GM23338 (cell line): ENCODE measurements around the gene SPINT1. TPM values are rescaled to one million over a fixed set of nuclear protein-coding genes. Genes with fewer than 3 reads are reported as not detected.

Experiments used
- ATAC-seq: fragments of 200-7000 bp; cut with Tn5 transposase; 3 replicates; pipeline ENCODE4 v1.9.1; 2020
- DNase-seq: peaks from one replicate; pipeline ENCODE4 v3.0.0-alpha.2; 2015; ENCODE audit warnings: low spot score
- H2AFZ ChIP-seq: fragments of 200-600 bp; sonication (generic); 2 replicates; pipeline ENCODE4 v1.8.0; 2016; ENCODE audit warnings: antibody characterized with exemption, mild to moderate bottlenecking, moderate library complexity
- H3F3A ChIP-seq: fragments of 200-600 bp; sonication (generic); replicated peaks from 2 replicates; pipeline ENCODE4 v1.8.0; 2017; ENCODE audit warnings: antibody characterized with exemption, mixed run types, low read depth
- H3K27ac ChIP-seq: fragments of 200-600 bp; sonication (generic); 2 replicates; pipeline ENCODE4 v1.6.1; 2016; ENCODE audit warnings: low read depth
- H3K27me3 ChIP-seq: fragments of 200-600 bp; sonication (generic); 2 replicates; pipeline ENCODE4 v1.8.0; 2016; ENCODE audit warnings: mild to moderate bottlenecking, mixed run types, moderate library complexity; ENCODE audit not compliant: insufficient read depth
- H3K36me3 ChIP-seq: fragments of 200-600 bp; sonication (generic); 2 replicates; pipeline ENCODE4 v1.8.0; 2016; ENCODE audit warnings: mild to moderate bottlenecking; ENCODE audit not compliant: insufficient read depth
- H3K4me1 ChIP-seq: fragments of 200-600 bp; sonication (generic); 2 replicates; pipeline ENCODE4 v1.8.0; 2016; ENCODE audit warnings: mild to moderate bottlenecking, moderate library complexity; ENCODE audit not compliant: insufficient read depth
- H3K4me2 ChIP-seq: fragments of 200-600 bp; sonication (generic); 2 replicates; pipeline ENCODE4 v1.7.1; 2017; ENCODE audit warnings: mixed run types
- H3K4me3 ChIP-seq: fragments of 200-600 bp; sonication (generic); 2 replicates; pipeline ENCODE4 v1.6.1; 2016; ENCODE audit warnings: mixed run types
- H3K79me2 ChIP-seq: fragments of 200-600 bp; sonication (generic); replicated peaks from 2 replicates; pipeline ENCODE4 v1.8.0; 2017; ENCODE audit warnings: mild to moderate bottlenecking; ENCODE audit not compliant: insufficient read depth
- H3K9me2 ChIP-seq: fragments of 200-600 bp; sonication (generic); 2 replicates; pipeline ENCODE4 v1.8.0; 2017; ENCODE audit not compliant: insufficient read depth
- H4K20me1 ChIP-seq: fragments of 200-600 bp; sonication (generic); replicated peaks from 2 replicates; pipeline ENCODE4 v1.8.0; 2017; ENCODE audit warnings: mild to moderate bottlenecking; ENCODE audit not compliant: insufficient read depth
- H3K27ac Mint-ChIP-seq: 2 replicates; pipeline ENCODE4 v1.8.0; 2020; ENCODE audit warnings: inconsistent platforms, mild to moderate bottlenecking, moderate library complexity, mixed read lengths
- H3K27me3 Mint-ChIP-seq: 3 replicates; pipeline ENCODE4 v1.8.0; 2022; ENCODE audit warnings: low read depth, mild to moderate bottlenecking, moderate library complexity, mixed read lengths, inconsistent platforms; ENCODE audit not compliant: insufficient read depth, poor library complexity
- H3K36me3 Mint-ChIP-seq: 3 replicates; pipeline ENCODE4 v1.8.0; 2021; ENCODE audit warnings: low read depth, mild to moderate bottlenecking, inconsistent platforms, moderate library complexity, mixed read lengths
- H3K4me1 Mint-ChIP-seq: 3 replicates; pipeline ENCODE4 v1.8.0; 2020; ENCODE audit warnings: mild to moderate bottlenecking, inconsistent platforms, mixed read lengths
- H3K4me3 Mint-ChIP-seq: 3 replicates; pipeline ENCODE4 v1.8.0; 2021; ENCODE audit warnings: moderate library complexity, mild to moderate bottlenecking, inconsistent platforms, mixed read lengths
- H3K9me3 Mint-ChIP-seq: 3 replicates; pipeline ENCODE4 v1.8.0; 2020; ENCODE audit warnings: moderate library complexity, mild to moderate bottlenecking, inconsistent platforms, mixed read lengths
- CREB1 ChIP-seq: fragments of 250-450 bp; sonication (Bioruptor Pico); IDR thresholded peaks from 2 replicates; pipeline ENCODE4 v1.5.0; 2020; ENCODE audit warnings: low read depth, mild to moderate bottlenecking, moderate library complexity
- CTCF ChIP-seq, 2 experiments: fragments of 200-600 bp in 1 of 2; sonication (generic) in 1 of 2; conservative IDR thresholded peaks; 2 replicates each; pipeline versions ENCODE4 v1.5.1 to v1.6.1; 2016 to 2017; ENCODE audit warnings: antibody characterized with exemption in 2 of 2, low read depth in 2 of 2, mild to moderate bottlenecking in 2 of 2, moderate library complexity in 1 of 2
- ETS1 ChIP-seq: IDR thresholded peaks from 2 replicates; pipeline ENCODE4 v1.6.1; 2016; ENCODE audit warnings: antibody characterized with exemption
- EZH2 ChIP-seq: fragments of 200-600 bp; sonication (generic); IDR thresholded peaks from one replicate; pipeline ENCODE4 v1.8.0; 2017; ENCODE audit warnings: antibody characterized with exemption, mild to moderate bottlenecking, low read depth; ENCODE audit not compliant: unreplicated experiment
- EZH2phosphoT487 ChIP-seq: fragments of 200-600 bp; sonication (generic); IDR thresholded peaks from one replicate; pipeline ENCODE4 v1.8.1; 2018; ENCODE audit warnings: antibody characterized with exemption; ENCODE audit not compliant: unreplicated experiment
- JUNB ChIP-seq: IDR thresholded peaks from one replicate; pipeline ENCODE4 v1.6.1; 2016; ENCODE audit warnings: antibody characterized with exemption; ENCODE audit not compliant: unreplicated experiment
- NANOG ChIP-seq: IDR thresholded peaks from 2 replicates; pipeline ENCODE4 v1.6.1; 2016; ENCODE audit warnings: antibody characterized with exemption, borderline replicate concordance
- POLR2AphosphoS5 ChIP-seq: IDR thresholded peaks from 2 replicates; pipeline ENCODE4 v1.6.1; 2016; ENCODE audit warnings: antibody characterized with exemption, low read depth
- REST ChIP-seq: IDR thresholded peaks from one replicate; pipeline ENCODE4 v1.6.1; 2018; ENCODE audit warnings: antibody characterized with exemption; ENCODE audit not compliant: unreplicated experiment
- STAT1 ChIP-seq: IDR thresholded peaks from one replicate; pipeline ENCODE4 v1.6.1; 2016; ENCODE audit warnings: antibody characterized with exemption; ENCODE audit not compliant: unreplicated experiment
- ZNF114 ChIP-seq: fragments of 250-450 bp; sonication (Bioruptor Pico); IDR thresholded peaks from 2 replicates; pipeline ENCODE4 v1.5.0; 2020; ENCODE audit warnings: mild to moderate bottlenecking, moderate library complexity
- ZNF331 ChIP-seq: fragments of 250-450 bp; sonication (Bioruptor Pico); IDR thresholded peaks from 2 replicates; pipeline ENCODE4 v1.5.0; 2020; ENCODE audit warnings: low read depth, mild to moderate bottlenecking, moderate library complexity
- polyA plus RNA-seq: library from polyadenylated mRNA; unstranded; fragments of >200 nt; fragmentation: Nextera tagmentation; extraction: Ambion mirVana; gene quantifications from 2 replicates; pipeline ENCODE4 v1.2.1, GENCODE V29; 2016
- total RNA-seq: library from RNA; depleted of rRNA; stranded (reverse); fragments of >200 nt; shearing (Covaris generic); gene quantifications from 2 replicates; pipeline ENCODE4 v1.2.3, GENCODE V29; 2014

Gene SPINT1
- total and polyA plus RNA-seq, 2 experiments from 2014 or later: 41.3 to 253 TPM

- Mint-ChIP-seq H3K27ac (no peak overlapping the region), H3K4me1 (peaks cover 27% of the 10 kb centered on the region)
Measured at GRCh38 chr15:40841741-40842140, 2.1 kb upstream of the SPINT1 start.

More at GRCh38 chr15:40841741-40842140, 2.1 kb upstream of the SPINT1 start:
- Mint-ChIP-seq H3K4me3 (no peak overlapping the region), H3K36me3 (peaks cover 20% of the 10 kb centered on the region), H3K9me3 (0 out of 3 replicates have a peak, but pooled peaks cover 3% of the 10 kb centered on the region), H3K27me3 (peaks cover 14% of the 10 kb centered on the region)
- no peak for TF ChIP-seq ZNF331 (CRISPR knock-in tag)
- TF ChIP-seq CTCF (conservative IDR thresholded peaks at IDR 0.05; ENCODE audit: low read depth in 2 of 2): no peak
- TF ChIP-seq NANOG: no peak
- no peak for TF ChIP-seq JUNB
- TF ChIP-seq EZH2phosphoT487: no peak
- TF ChIP-seq STAT1: no peak
- TF ChIP-seq POLR2AphosphoS5: no peak
- TF ChIP-seq ZNF114 (CRISPR knock-in tag): no peak
- no peak for TF ChIP-seq REST
- TF ChIP-seq EZH2: no peak
- TF ChIP-seq ETS1: no peak
- no peak for TF ChIP-seq CREB1 (CRISPR knock-in tag)
- H3F3A ChIP-seq: peaks cover 7% of the 10 kb centered on the region; the same call in 1 of the 2 replicates
- peaks cover 26% of the 10 kb centered on the region for H3K79me2 ChIP-seq
- H3K27ac ChIP-seq: no peak overlapping the region
- no peak overlapping the region for H3K4me2 ChIP-seq
- DNase-seq (no peak), ATAC-seq (no peak)
- no peak overlapping the region for H3K4me3 ChIP-seq
- no peaks in the 10 kb centered on the region for H3K9me2 ChIP-seq
- peaks cover 21% of the 10 kb centered on the region for H3K4me1 ChIP-seq
- no peak overlapping the region for H2AFZ ChIP-seq
- H4K20me1 ChIP-seq: peaks cover 13% of the 10 kb centered on the region
- no peaks in the 10 kb centered on the region for H3K36me3 ChIP-seq
- H3K27me3 ChIP-seq: 0 out of 2 replicates have a peak, but pooled peaks cover 4% of the 10 kb centered on the region
